ENCODE measurements around the gene HAAO.

The HAAO gene

DNA sequence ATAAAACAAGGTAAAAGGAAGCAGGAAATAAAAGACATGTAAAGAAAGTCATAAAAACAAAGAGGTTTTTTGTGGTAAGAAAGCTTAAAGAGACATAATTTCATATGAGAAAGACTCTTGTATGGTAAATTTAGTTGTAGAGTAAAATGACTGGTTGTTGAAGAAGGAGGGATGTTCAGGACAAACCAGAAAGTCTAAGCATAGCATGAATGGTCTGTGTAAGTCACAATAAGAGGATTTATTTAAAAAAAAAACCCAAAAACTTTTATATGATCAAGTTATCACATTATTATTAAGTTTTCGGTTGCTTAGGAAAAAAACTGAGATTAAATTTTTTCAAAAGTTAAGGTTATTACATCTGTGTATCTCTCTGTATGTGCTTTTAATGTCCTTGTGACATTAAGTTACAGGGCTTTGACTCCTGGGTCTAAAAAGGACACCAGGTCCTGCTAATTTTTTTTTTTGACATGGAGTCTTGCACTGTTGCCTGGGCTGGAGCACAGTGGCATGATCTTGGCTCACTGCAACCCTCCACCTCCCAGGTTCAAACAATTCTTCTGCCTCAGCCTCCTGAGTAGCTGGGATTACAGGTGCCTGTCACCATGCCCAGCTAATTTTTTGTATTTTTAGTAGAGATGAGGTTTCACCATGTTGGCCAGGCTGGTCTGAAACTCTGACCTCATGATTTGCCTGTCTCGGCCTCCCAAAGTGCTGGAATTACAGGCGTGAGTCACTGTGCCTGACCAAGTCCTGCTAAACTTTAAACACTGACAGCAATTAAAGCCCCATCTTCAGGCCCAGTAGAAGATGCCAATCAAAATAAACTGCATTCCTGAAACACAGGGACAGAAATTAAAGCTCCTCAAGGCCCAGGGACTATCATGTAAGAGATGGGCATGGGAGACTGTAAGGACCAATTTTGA lies 14.2 kb downstream of the HAAO start:
- DNase-seq (ENCODE audit: insufficient read length, low spot score) (no peak), FAIRE-seq (no peak)
- TF ChIP-seq, protein P1, sequence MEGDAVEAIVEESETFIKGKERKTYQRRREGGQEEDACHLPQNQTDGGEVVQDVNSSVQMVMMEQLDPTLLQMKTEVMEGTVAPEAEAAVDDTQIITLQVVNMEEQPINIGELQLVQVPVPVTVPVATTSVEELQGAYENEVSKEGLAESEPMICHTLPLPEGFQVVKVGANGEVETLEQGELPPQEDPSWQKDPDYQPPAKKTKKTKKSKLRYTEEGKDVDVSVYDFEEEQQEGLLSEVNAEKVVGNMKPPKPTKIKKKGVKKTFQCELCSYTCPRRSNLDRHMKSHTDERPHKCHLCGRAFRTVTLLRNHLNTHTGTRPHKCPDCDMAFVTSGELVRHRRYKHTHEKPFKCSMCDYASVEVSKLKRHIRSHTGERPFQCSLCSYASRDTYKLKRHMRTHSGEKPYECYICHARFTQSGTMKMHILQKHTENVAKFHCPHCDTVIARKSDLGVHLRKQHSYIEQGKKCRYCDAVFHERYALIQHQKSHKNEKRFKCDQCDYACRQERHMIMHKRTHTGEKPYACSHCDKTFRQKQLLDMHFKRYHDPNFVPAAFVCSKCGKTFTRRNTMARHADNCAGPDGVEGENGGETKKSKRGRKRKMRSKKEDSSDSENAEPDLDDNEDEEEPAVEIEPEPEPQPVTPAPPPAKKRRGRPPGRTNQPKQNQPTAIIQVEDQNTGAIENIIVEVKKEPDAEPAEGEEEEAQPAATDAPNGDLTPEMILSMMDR (IDR thresholded peaks at IDR 0.05; ENCODE audit: insufficient read depth, missing control alignments) = no peak

DNA sequence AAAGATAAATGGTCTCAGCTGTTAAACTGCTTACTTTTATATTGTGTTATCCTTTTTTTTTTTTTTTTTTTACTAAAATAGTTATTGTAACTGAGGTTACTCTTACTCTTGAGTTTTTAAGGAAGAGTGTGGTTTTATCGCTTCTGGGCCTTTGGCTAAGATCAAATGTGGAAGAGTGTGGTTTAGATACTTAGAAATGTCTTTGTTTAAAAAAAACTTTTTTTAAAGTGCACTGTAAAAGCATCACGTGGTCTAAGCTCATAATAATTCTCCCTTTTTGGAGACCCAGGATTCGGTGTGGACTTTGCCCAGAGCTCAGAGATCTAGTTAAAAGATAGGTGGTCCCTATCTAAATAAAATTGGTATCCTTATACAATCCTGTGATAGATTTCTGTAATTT lies 16.6 kb downstream of the HAAO start:
- TF ChIP-seq, protein P1 (IDR thresholded peaks at IDR 0.05; ENCODE audit: insufficient read depth, missing control alignments) = no peak
- FAIRE-seq (no peak), DNase-seq (ENCODE audit: insufficient read length, low spot score) (no peak)

DNA sequence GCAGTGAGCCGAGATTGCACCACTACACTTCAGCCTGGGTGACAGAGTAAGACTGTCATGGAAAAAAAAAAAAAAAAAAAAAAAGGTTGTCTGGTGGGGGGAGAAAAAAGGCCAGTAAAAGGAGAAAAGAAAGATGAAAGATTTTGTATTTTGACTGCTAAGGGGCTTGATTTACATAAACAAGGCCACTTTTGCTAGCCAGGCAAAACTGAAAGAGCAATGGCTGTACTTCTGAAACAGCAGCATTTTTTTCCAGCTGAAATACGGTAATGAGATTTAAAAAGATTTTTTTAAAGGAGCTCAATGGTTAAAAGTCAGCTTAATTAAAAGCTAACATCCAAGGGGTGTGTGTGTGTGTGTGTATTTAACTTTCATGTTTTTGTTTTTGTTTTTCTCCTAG lies 17.2 kb downstream of the HAAO start:
- TF ChIP-seq, protein P1 (IDR thresholded peaks at IDR 0.05; ENCODE audit: insufficient read depth, missing control alignments) = no peak
- no peak for FAIRE-seq
- no peak for DNase-seq (ENCODE audit: insufficient read length, low spot score)

DNA sequence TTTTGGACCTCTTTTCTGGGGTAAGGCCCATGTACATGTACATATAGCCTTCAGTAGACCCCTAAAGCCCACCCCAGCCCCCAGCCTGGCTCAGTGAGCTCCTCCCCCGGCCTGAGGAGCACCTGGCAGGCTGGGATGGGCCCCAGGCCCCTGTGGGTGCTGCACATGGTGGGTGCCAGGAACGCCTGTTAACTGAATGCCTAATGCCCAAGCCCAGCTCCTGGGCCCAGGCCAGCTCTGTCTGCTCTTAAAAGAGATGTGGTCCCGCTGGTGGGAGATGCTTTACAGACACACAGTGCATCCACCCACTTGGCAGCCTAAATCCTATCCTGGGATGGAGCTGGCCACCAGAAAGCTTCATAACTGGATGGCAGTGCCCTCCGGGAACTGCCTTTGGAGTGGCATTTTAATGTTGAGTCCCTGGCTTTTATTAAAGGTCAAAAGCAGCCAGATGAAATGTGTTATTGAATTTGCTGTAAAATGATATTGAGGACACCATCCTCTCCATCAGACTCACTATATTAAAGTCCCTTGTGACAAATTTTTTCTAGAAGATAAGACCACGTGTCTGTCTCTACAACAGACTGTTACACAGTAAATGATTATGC lies 20.7 kb downstream of the HAAO start:
- no peak for FAIRE-seq
- TF ChIP-seq, protein P1 (IDR thresholded peaks at IDR 0.05; ENCODE audit: insufficient read depth, missing control alignments) = no peak
- DNase-seq (ENCODE audit: insufficient read length, low spot score) = no peak

DNA sequence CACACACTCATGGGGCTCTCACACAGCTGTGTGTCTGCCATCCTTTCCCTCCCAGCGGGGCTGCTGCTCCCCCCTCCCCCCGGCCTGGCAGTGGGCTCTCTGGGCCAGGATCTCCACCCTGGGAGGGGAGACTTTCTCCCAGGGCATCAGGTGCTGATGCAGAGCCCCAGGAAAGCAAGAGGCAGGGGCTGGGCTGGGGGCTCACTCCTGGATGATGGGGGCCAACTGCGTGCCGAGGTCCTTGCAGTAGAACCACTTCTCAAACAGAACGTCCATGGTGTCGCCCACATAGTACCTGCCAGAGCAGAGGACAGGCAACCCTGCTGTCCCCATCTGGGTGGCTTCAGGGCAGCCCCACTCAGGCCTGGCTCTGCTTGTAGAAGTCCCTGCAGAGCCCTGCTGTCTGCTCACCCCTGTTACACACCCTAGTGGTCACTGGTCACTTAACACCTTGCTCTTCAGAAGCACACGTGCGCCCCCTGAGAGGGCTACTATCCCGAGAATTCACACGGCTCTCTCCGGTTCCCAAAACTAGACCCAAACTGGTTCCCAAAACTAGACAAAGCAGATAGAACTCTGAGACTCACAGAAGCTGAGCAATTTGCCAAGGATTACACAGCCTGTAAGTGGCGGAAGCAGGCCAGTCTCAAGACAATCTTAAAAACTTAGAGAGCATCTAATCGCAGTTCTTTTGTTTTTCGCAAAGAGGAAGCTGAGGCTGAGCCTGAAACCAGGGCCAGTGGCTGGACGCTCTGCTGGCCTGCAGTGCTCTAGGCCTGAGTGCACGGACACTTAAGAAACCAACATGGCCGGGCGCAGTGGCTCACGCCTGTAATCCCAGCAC lies 21.9 kb downstream of the HAAO start:
- DNase-seq (ENCODE audit: insufficient read length, low spot score) (no peak), FAIRE-seq (no peak)
- TF ChIP-seq, protein P1 (IDR thresholded peaks at IDR 0.05; ENCODE audit: insufficient read depth, missing control alignments) = peak; percentile 43

DNA sequence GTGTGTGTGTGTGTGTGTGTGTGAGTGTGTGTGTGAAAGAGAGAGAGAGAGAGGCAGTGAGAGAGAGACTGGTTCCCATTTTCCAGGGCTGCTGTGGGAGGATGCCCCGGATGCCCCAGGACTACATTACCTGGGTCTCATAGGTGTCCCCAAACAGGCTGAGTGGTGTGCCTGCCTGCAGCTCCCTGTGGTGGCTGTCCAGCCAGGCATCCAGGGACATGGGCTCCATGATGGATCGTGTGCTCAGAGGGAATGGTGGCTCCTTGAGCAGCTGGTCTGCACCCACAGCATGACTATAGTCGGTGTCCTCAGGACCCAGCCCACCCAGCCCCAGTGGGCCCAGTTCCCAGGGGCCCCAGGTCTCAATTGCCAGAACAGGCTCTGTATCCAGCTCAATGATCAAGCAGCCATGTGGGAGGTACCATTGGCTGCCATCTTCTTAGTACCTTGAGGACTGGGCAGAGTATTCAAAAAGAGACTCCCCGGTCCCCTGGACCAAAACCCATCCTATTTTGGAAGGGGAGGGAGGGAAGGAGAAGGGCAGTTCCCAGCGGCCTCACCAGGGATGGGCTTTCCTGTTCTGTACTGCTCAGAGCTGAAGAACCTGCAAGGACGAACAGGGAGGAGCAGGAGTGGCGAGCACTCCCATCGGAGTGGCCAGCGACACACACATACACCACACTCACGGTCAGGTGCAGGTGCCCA lies 22.6 kb downstream of the HAAO start:
- DNase-seq (ENCODE audit: insufficient read length, low spot score) = no peak
- no peak for FAIRE-seq
- TF ChIP-seq, protein P1 (IDR thresholded peaks at IDR 0.05; ENCODE audit: insufficient read depth, missing control alignments) = no peak
